Uterus (tissue), 4 donors: ENCODE measurements around the gene ZBTB5. TPM values are rescaled to one million over a fixed set of nuclear protein-coding genes. Genes with fewer than 3 reads are reported as not detected.
A peak's percentile ranks its signal among the peaks of the same experiment; 100 is the strongest.

ENCODE experiments used
- DNase-seq, 2 donors: peaks; one replicate each; pipeline ENCODE4 v3.0.0-alpha.2; 2019 to 2020
- H3K27ac ChIP-seq, 2 donors: fragments of 200-600 bp; sonication (generic); 1 replicate in 1 of 2; 2 replicates in 1 of 2; pipeline ENCODE4 v1.5.1; 2016 to 2018
- H3K27me3 ChIP-seq, 2 donors: fragments of 200-600 bp; sonication (generic); one replicate each; pipeline ENCODE4 v1.5.1; 2018 to 2019; ENCODE audit warnings: control low read depth in 1 of 2
- H3K36me3 ChIP-seq, 2 donors: fragments of 200-600 bp; sonication (generic); one replicate each; pipeline ENCODE4 v1.5.1; 2019; ENCODE audit warnings: control low read depth in 1 of 2
- H3K4me1 ChIP-seq, 2 donors: fragments of 200-600 bp; sonication (generic); one replicate each; pipeline ENCODE4 v1.5.1; 2018 to 2019; ENCODE audit warnings: control low read depth in 1 of 2
- H3K4me3 ChIP-seq, 2 donors: fragments of 200-600 bp; sonication (generic); 1 replicate in 1 of 2; 2 replicates in 1 of 2; pipeline ENCODE4 v1.5.1; 2018 to 2019; ENCODE audit warnings: mild to moderate bottlenecking in 1 of 2
- H3K9me3 ChIP-seq, 2 donors: fragments of 200-600 bp; sonication (generic); one replicate each; pipeline ENCODE4 v1.5.1; 2019; ENCODE audit warnings: control low read depth in 1 of 2
- POLR2A ChIP-seq, 2 donors: fragments of 450-650 bp; IDR thresholded peaks; one replicate each; pipeline ENCODE4 v1.6.1; 2016; ENCODE audit warnings: antibody characterized with exemption in 2 of 2, mild to moderate bottlenecking in 1 of 2, moderate library complexity in 1 of 2
- intact Hi-C: fragments of 100-400 bp; cut with DNase I; formaldehyde crosslinking; loops from one replicate; pipeline ENCODE4 v1.15.1; 2023; ENCODE audit warnings: low total_unique reads
- total RNA-seq, 4 donors: library from RNA; depleted of rRNA in 3 of 4; stranded (reverse); fragments of >200 nt in 3 of 4; gene quantifications; one replicate each; pipeline versions ENCODE4 v1.1.0 to v1.2.4, GENCODE V29; 2014 to 2023
- TF ChIP-seq, protein P1 (sequence below), 4 experiments: fragments of 200-600 bp in 2 of 4; fragments of 450-650 bp in 2 of 4; sonication (generic) in 2 of 4; IDR thresholded peaks; one replicate each; pipeline ENCODE4 v1.5.1; 2016 to 2019; ENCODE audit warnings: antibody characterized with exemption in 4 of 4, mild to moderate bottlenecking in 2 of 4, moderate library complexity in 1 of 4
- donor health status: DM: yes; HTN: yes; CAD: no.

Gene ZBTB5
- total RNA-seq, 4 donors from 2014 or later: 6.5 to 22.0 (median 13.3) TPM

DNA sequence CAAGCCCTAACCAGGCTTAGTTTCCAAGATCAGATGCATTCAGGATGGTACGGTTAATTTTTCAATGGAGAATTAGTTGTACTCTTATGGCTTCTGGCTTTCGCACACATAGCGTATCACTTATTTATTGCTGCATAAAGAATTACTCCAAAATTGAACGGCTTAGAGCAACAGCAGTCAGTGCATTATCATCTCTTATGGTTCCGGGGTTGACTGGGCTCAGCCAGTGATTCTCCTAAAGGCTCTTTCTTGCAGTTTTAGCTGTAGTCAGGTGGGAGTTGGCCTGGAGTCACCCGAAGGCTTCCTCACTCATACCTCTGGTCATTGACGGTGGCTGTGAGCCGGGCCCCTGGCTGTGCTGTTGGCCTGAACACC is 43.3 kb downstream of the ZBTB5 start:
- TF ChIP-seq, protein P1, sequence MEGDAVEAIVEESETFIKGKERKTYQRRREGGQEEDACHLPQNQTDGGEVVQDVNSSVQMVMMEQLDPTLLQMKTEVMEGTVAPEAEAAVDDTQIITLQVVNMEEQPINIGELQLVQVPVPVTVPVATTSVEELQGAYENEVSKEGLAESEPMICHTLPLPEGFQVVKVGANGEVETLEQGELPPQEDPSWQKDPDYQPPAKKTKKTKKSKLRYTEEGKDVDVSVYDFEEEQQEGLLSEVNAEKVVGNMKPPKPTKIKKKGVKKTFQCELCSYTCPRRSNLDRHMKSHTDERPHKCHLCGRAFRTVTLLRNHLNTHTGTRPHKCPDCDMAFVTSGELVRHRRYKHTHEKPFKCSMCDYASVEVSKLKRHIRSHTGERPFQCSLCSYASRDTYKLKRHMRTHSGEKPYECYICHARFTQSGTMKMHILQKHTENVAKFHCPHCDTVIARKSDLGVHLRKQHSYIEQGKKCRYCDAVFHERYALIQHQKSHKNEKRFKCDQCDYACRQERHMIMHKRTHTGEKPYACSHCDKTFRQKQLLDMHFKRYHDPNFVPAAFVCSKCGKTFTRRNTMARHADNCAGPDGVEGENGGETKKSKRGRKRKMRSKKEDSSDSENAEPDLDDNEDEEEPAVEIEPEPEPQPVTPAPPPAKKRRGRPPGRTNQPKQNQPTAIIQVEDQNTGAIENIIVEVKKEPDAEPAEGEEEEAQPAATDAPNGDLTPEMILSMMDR (IDR thresholded peaks at IDR 0.05): no peak
- TF ChIP-seq POLR2A (IDR thresholded peaks at IDR 0.05): no peak
- DNase-seq: no peak
- Histone ChIP-seq H3K9me3 (no peaks in the 10 kb centered on the region), H3K36me3 (no peaks in the 10 kb centered on the region), H3K27ac (peak overlapping the region; percentile 71 to 85), H3K4me3 (peak overlapping the region; percentile 88 to 94), H3K4me1 (peaks cover 4 to 12% of the 10 kb centered on the region in 2 donors), H3K27me3 (no peaks in the 10 kb centered on the region)
- intact Hi-C loops: no loop called here

DNA sequence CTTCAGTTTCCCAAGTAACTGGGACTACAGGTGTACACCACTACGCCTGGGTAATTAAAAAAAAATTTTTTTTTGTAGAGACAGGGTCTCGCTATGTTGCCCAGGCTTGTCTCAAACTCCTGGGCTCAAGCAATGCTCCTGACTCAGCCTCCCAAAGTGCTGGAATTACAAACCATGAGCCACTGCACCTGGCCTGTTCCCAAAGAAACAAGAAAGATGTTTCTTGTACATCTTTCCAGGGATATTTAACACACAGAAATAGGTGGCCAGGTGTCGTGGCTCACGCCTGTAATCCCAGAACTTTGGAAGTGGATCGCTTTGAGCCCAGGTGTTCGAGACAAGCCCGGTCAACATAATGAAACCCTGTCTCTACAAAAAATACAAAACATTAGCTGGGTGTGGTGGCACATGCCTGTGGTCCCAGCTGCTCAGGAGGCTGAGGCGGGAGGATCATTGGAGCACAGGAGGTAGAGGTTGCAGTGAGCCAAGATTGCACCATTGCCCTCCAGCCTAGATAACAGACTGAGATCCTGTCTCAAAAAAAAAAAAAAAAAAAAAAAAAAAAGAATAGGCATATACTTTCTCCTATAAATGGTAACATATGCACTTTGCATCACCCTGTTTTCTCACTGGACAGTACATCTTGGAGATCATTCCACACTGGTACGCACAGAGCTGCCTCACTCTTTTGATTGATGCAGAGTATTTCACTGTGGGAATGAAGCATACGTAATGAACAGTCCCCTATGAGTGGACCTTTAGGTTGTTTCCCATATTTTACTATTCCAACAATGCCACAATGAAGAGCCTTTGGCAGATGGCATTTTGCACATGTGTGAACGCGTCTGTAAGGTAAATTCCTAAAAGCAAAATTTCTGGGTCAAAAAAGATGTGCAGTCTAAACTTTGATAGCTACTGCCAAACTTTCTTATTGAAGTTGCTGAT is 44.7 kb downstream of the ZBTB5 start:
- no peaks in the 10 kb centered on the region for H3K36me3 ChIP-seq
- H3K27ac ChIP-seq: no peak overlapping the region
- intact Hi-C loops: no loop called here
- TF ChIP-seq, protein P1 (IDR thresholded peaks at IDR 0.05): no peak
- TF ChIP-seq POLR2A (IDR thresholded peaks at IDR 0.05): no peak
- H3K9me3 ChIP-seq: no peaks in the 10 kb centered on the region
- DNase-seq: no peak
- H3K27me3 ChIP-seq: no peaks in the 10 kb centered on the region
- H3K4me1 ChIP-seq: peaks cover 4 to 12% of the 10 kb centered on the region in 2 donors
- H3K4me3 ChIP-seq: no peak overlapping the region

DNA sequence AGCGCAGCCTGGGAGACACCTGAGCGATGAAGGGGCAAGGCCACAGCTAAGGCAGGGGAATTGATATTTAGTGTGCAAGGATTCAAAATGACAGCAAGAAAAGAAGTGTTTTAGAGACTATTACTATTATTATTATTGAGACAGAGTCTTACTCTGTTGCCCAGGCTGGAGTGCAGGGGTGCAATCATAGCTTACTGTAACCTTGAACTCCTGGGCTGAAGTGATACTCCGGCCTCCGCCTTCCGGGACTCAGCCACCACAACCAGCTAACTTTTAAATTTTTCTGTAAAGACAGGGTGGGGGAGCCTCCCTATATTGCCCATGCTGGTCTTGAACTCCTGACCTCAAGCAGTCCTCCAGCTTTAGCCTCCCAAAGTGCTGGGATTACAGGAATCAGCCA is 46.0 kb downstream of the ZBTB5 start:
- intact Hi-C loops: loop anchor here (10.0 kb wide), 1 partner anchor 66 kb away; the partner anchor contains the start of gene POLR1E
- Histone ChIP-seq H3K4me3 (no peak overlapping the region), H3K4me1 (peaks cover 4 to 6% of the 10 kb centered on the region in 2 donors), H3K27ac (no peak overlapping the region), H3K9me3 (no peaks in the 10 kb centered on the region), H3K27me3 (no peaks in the 10 kb centered on the region), H3K36me3 (no peaks in the 10 kb centered on the region)
- TF ChIP-seq, protein P1 (IDR thresholded peaks at IDR 0.05): no peak
- TF ChIP-seq POLR2A (IDR thresholded peaks at IDR 0.05): no peak
- no peak for DNase-seq

DNA sequence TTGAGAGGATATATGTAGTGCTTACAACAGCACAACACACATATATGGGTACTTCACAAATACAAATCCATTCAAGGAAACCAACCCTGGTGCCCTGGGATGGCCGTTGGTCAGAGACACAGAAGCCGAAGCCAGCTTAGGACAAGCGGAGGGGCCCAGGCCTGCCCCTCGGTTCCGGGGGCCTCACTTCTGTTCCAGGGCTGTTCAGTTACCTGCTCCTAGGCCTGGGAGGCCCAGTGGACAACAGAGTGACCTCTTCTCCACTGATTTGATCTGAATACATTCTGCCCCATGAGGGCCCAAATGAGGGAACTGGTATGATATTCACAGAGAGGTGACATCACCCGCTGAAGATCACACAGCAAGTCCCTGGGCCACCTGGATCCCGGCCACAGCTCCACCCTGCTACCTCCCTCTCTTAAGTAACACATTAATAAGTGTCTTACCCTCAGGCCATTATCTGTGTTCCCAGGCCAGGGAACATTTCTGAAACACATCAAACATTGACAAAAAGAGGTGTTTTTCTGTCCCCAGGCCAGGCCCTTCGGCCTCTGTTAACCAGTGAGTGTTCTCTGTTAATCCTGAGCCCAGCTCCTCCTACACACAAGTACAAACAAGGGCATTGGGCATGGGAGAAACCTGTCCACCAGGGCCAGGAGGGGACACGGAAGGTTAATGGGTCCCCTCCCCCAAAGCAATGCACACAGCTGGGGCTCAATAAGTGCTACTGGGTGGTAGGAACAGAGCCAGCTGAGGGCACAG is 47.2 kb downstream of the ZBTB5 start:
- H3K27ac ChIP-seq: no peak overlapping the region
- no peaks in the 10 kb centered on the region for H3K36me3 ChIP-seq
- H3K27me3 ChIP-seq: no peaks in the 10 kb centered on the region
- intact Hi-C loops: loop anchor here (10.0 kb wide), 1 partner anchor 67 kb away; the partner anchor contains the start of gene POLR1E
- DNase-seq: no peak
- H3K4me1 ChIP-seq: no peaks in the 10 kb centered on the region
- TF ChIP-seq, protein P1 (IDR thresholded peaks at IDR 0.05): no peak
- TF ChIP-seq POLR2A (IDR thresholded peaks at IDR 0.05): no peak
- no peaks in the 10 kb centered on the region for H3K9me3 ChIP-seq
- H3K4me3 ChIP-seq: no peak overlapping the region
